PC-9 (cell line): ENCODE measurements around the gene SEMA4A. TPM values are rescaled to one million over a fixed set of nuclear protein-coding genes. Genes with fewer than 3 reads are reported as not detected.

Experiments used
- BruUV-seq: library from RNA; stranded (reverse); fragments of 400-500 nt; replicated peaks from 2 replicates; lab custom pipeline; 2021; lab: Mats Ljungman, UMichigan
- CTCF ChIA-PET: fragments of 300-600 bp; sonication (Branson Sonifier 250); formaldehyde crosslinking; loops from one replicate; lab custom pipeline; 2022; ENCODE audit warnings: antibody characterized with exemption; lab: Charles Lee
- POLR2A ChIA-PET: fragments of 300-600 bp; sonication (Branson Sonifier 250); formaldehyde crosslinking; loops from one replicate; lab custom pipeline; 2022; ENCODE audit warnings: antibody characterized with exemption; ENCODE audit not compliant: unreplicated experiment; lab: Charles Lee
- DNase-seq, 2 experiments: peaks; one replicate each; pipeline versions ENCODE4 v3.0.0 to v3.0.0-alpha.2; 2015 to 2022; ENCODE audit warnings: mixed read lengths in 1 of 2
- H2AFZ ChIP-seq: fragments of 200-600 bp; sonication (generic); 2 replicates; pipeline ENCODE4 v1.8.1; 2017; ENCODE audit warnings: antibody characterized with exemption
- H3F3A ChIP-seq: fragments of 200-600 bp; sonication (generic); 2 replicates; pipeline ENCODE4 v1.8.1; 2017; ENCODE audit warnings: antibody characterized with exemption, mild to moderate bottlenecking, low read depth; ENCODE audit not compliant: insufficient read depth
- H3K27ac ChIP-seq: fragments of 200-600 bp; sonication (generic); 2 replicates; pipeline ENCODE4 v1.6.1; 2016; ENCODE audit warnings: mixed run types
- H3K27me3 ChIP-seq: fragments of 200-600 bp; sonication (generic); 2 replicates; pipeline ENCODE4 v1.6.1; 2016; ENCODE audit warnings: low read depth, mixed run types; ENCODE audit not compliant: insufficient read depth
- H3K36me3 ChIP-seq: fragments of 200-600 bp; sonication (generic); 2 replicates; pipeline ENCODE4 v1.6.1; 2016; ENCODE audit warnings: low read depth, mixed run types
- H3K4me1 ChIP-seq: fragments of 200-600 bp; sonication (generic); replicated peaks from 2 replicates; pipeline ENCODE4 v1.6.1; 2016; ENCODE audit warnings: mixed run types; ENCODE audit not compliant: insufficient read depth
- H3K4me2 ChIP-seq: fragments of 200-600 bp; sonication (generic); 2 replicates; pipeline ENCODE4 v1.6.1; 2017; ENCODE audit warnings: mixed run types
- H3K4me3 ChIP-seq: fragments of 200-600 bp; sonication (generic); 2 replicates; pipeline ENCODE4 v1.6.1; 2016; ENCODE audit warnings: mixed run types
- H3K79me2 ChIP-seq: fragments of 200-600 bp; sonication (generic); 2 replicates; pipeline ENCODE4 v1.6.1; 2017; ENCODE audit warnings: low read depth, mixed run types
- H3K9me2 ChIP-seq: fragments of 200-600 bp; sonication (generic); 2 replicates; pipeline ENCODE4 v1.8.1; 2017; ENCODE audit warnings: mild to moderate bottlenecking; ENCODE audit not compliant: insufficient read depth
- H3K9me3 ChIP-seq: fragments of 200-600 bp; sonication (generic); 2 replicates; pipeline ENCODE4 v1.8.1; 2016; ENCODE audit warnings: low read depth; ENCODE audit not compliant: insufficient read depth
- H4K20me1 ChIP-seq: fragments of 200-600 bp; sonication (generic); 2 replicates; pipeline ENCODE4 v1.8.1; 2017; ENCODE audit not compliant: insufficient read depth
- EZH2 ChIP-seq: fragments of 200-600 bp; sonication (generic); IDR thresholded peaks from 2 replicates; pipeline ENCODE4 v1.8.0; 2017; ENCODE audit warnings: antibody characterized with exemption, low read depth
- intact Hi-C: fragments of 100-400 bp; cut with micrococcal nuclease; formaldehyde crosslinking; loops from one replicate; pipeline ENCODE4 v1.10.0; 2022; ENCODE audit not compliant: unreplicated experiment
- total RNA-seq: library from RNA; stranded (reverse); gene quantifications from 2 replicates; pipeline ENCODE4 v1.2.3, GENCODE V29; 2021
- TF ChIP-seq, protein P1 (sequence below): fragments of 200-600 bp; sonication (generic); conservative IDR thresholded peaks from 2 replicates; pipeline ENCODE4 v1.6.1; 2017; ENCODE audit warnings: mixed run types, antibody characterized with exemption, mild to moderate bottlenecking, moderate library complexity

SEMA4A gene
- total RNA-seq, 1 experiment from 2014 or later, result 16.2 TPM

GRCh38 chr1:156149374-156150332 is 3.7 kb upstream of the SEMA4A start:
- Histone ChIP-seq H3K36me3 (no peaks in the 10 kb centered on the region), H3K27me3 (peaks cover 15% of the 10 kb centered on the region; the same call in 1 of the 2 replicates), H3K9me3 (no peaks in the 10 kb centered on the region), H3K79me2 (no peaks in the 10 kb centered on the region), H2AFZ (no peak overlapping the region), H3K9me2 (no peaks in the 10 kb centered on the region), H3K4me2 (no peak overlapping the region), H3K27ac (no peak overlapping the region), H3F3A (peaks cover 12% of the 10 kb centered on the region), H3K4me3 (no peak overlapping the region), H4K20me1 (0 out of 2 replicates have a peak, but pooled peaks cover 4% of the 10 kb centered on the region), H3K4me1 (peaks cover 15% of the 10 kb centered on the region)
- CTCF ChIA-PET, result interaction anchor here (1.1 kb wide), 1 partner anchor 75 kb away, joined by 4 read pairs; no protein-coding TSS in a partner anchor
- intact Hi-C loops, result loop anchor here (5.0 kb wide), 1 partner anchor 168 kb away; no protein-coding TSS in a partner anchor
- no peak for DNase-seq
- no TSS peak for BruUV-seq
- TF ChIP-seq, protein P1, sequence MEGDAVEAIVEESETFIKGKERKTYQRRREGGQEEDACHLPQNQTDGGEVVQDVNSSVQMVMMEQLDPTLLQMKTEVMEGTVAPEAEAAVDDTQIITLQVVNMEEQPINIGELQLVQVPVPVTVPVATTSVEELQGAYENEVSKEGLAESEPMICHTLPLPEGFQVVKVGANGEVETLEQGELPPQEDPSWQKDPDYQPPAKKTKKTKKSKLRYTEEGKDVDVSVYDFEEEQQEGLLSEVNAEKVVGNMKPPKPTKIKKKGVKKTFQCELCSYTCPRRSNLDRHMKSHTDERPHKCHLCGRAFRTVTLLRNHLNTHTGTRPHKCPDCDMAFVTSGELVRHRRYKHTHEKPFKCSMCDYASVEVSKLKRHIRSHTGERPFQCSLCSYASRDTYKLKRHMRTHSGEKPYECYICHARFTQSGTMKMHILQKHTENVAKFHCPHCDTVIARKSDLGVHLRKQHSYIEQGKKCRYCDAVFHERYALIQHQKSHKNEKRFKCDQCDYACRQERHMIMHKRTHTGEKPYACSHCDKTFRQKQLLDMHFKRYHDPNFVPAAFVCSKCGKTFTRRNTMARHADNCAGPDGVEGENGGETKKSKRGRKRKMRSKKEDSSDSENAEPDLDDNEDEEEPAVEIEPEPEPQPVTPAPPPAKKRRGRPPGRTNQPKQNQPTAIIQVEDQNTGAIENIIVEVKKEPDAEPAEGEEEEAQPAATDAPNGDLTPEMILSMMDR, result no peak
- no peak for TF ChIP-seq EZH2
- POLR2A ChIA-PET, result no interaction called here

GRCh38 chr1:156150333-156151011 is 2.9 kb upstream of the SEMA4A start:
- H3F3A ChIP-seq, result peaks cover 6% of the 10 kb centered on the region
- TF ChIP-seq, protein P1, result no peak
- TF ChIP-seq EZH2, result no peak
- H3K4me3 ChIP-seq, result no peak overlapping the region
- peaks cover 15% of the 10 kb centered on the region; the same call in 1 of the 2 replicates for H3K27me3 ChIP-seq
- peaks cover 15% of the 10 kb centered on the region for H3K4me1 ChIP-seq
- ChIA-PET CTCF (no interaction called here), POLR2A (no interaction called here)
- no TSS peak for BruUV-seq
- H3K36me3 ChIP-seq, result no peaks in the 10 kb centered on the region
- no peak overlapping the region for H2AFZ ChIP-seq
- H3K27ac ChIP-seq, result no peak overlapping the region
- H3K4me2 ChIP-seq, result no peak overlapping the region
- H4K20me1 ChIP-seq, result 0 out of 2 replicates have a peak, but pooled peaks cover 2% of the 10 kb centered on the region
- no peaks in the 10 kb centered on the region for H3K9me2 ChIP-seq
- H3K9me3 ChIP-seq, result no peaks in the 10 kb centered on the region
- intact Hi-C loops, result no loop called here
- no peak for DNase-seq
- no peaks in the 10 kb centered on the region for H3K79me2 ChIP-seq

- no peaks in the 10 kb centered on the region for H3K9me2 ChIP-seq
- ChIA-PET CTCF (no interaction called here), POLR2A (no interaction called here)
- TF ChIP-seq EZH2, result no peak
- TF ChIP-seq, protein P1, result no peak
- H3K27me3 ChIP-seq, result peaks cover 15% of the 10 kb centered on the region; the same call in 1 of the 2 replicates
- H3K27ac ChIP-seq, result no peak overlapping the region
- H3K4me1 ChIP-seq, result peaks cover 15% of the 10 kb centered on the region
- H3K9me3 ChIP-seq, result no peaks in the 10 kb centered on the region
- H2AFZ ChIP-seq, result no peak overlapping the region
- BruUV-seq, result no TSS peak
- no peaks in the 10 kb centered on the region for H4K20me1 ChIP-seq
- no peak overlapping the region for H3K4me2 ChIP-seq
- H3F3A ChIP-seq, result peaks cover 2% of the 10 kb centered on the region; the same call in 1 of the 2 replicates
- intact Hi-C loops, result no loop called here
- H3K4me3 ChIP-seq, result no peak overlapping the region
- H3K36me3 ChIP-seq, result no peaks in the 10 kb centered on the region
- H3K79me2 ChIP-seq, result no peaks in the 10 kb centered on the region
- peak in 1 of 2 experiments; percentile 41 for DNase-seq
Observed at GRCh38 chr1:156151093-156151688, 2.2 kb upstream of the SEMA4A start.
